Cerebellar cortex (tissue), 1 donor: ENCODE data around the gene PBLD.
"Not testable (repeated sequence)": the region's sequence is repeated elsewhere in the genome, so short reads cannot be mapped to it uniquely, and the experiment has no call there.

Source experiments
- DNase-seq: peaks from one replicate; pipeline ENCODE4 v3.0.0-alpha.2; 2015; ENCODE audit warnings: low spot score

The PBLD gene

DNA sequence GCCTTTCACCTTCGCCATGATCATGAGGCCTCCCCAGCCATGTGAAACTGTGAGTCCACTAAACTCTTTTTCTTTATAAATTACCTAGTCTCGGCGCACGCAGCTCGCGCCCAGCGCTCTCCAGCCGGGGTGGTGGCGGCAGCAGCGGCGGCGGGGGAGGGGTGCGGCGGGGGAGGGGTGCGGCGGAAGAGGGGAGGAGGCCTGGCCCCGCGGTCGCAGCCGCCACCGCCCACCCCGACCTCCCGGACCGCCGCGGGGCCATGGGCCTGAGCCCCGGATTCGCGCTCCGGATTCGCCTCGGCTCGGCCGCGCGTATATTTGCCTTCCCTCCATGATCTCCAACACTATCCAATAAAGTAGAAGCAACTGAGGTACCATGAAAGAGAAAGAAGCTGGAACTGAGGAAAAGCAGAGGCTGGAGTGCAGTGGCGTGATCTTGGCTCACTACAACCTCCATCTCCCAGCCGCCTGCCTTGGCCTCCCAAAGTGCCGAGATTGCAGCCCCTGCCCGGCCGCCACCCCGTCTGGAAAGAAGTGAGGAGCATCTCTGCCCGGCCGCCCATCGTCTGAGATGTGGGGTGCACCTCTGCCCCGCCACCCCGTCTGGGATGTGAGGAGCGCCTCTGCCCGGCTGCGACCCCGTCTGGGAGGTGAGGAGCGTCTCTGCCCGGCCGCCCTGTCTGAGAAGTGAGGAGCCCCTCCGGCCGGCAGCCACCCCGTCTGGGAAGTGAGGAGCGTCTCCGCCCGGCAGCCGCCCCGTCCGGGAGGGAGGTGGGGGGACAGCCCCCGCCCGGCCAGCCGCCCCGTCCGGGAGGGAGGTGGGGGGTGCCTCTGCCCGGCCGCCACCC lies 53.6 kb downstream of the PBLD start:
- DNase-seq: not testable (repeated sequence)

DNA sequence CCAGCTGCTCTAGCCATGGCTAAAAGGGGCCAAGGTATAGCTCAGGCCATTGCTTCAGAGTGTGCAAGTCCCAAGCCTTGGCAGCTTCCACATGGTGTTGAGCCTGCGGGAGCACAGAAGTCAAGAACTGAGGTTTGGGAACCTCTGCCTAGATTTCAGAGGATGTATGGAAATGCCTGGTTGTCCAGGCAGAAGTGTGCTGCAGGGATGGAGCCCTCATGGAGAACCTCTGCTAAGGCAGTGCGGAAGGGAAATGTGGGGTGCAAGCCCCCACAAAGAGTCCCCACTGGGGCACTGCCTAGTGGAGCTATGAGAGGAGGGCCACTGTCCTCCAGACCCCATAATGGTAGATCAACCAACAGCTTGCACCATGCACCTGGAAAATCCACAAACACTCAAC lies 54.9 kb downstream of the PBLD start:
- DNase-seq: not testable (repeated sequence)

DNA sequence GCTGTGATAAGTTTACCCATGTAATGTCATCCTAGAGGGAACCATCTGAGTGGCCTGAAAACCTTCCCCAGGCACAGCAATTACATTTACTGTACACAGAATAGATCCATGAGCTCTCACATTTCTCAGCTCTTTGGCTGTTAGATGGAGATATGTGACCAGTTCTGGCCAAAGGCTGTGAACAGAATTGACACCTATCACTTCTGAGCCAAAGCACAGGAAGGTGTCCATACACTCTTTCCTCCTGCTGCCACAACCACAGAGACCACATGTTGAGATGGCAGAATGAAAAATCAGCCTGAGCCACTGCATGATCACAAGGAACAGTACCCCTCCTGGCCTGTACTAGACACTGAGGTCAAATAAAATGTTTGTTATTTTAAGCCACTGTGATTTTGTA lies 56.5 kb downstream of the PBLD start:
- DNase-seq: no peak

DNA sequence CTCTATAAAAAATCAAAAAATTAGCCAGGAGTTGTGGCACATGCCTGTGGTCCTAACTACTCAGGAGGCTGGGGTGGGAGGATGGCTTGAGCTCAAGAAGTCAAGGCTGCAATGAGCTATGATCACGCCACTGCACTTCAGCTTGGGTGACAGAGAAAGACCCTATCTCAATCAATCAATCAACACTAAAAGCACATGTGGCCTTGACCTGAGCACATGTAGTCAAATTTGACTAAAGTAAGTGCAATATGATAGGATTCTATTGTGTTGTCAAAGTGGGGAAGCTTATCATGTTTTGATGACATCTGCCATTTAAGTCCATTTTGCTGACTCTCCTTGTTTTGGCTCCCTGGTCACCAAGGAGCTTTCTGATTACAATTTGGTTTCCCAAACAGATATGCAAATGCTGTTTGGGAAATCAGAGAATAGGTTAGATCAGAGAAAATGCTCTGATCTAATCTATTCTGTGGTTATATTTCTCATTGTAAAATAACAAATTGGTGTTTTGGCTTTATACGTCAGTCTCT lies 57.1 kb downstream of the PBLD start:
- DNase-seq: no peak

DNA sequence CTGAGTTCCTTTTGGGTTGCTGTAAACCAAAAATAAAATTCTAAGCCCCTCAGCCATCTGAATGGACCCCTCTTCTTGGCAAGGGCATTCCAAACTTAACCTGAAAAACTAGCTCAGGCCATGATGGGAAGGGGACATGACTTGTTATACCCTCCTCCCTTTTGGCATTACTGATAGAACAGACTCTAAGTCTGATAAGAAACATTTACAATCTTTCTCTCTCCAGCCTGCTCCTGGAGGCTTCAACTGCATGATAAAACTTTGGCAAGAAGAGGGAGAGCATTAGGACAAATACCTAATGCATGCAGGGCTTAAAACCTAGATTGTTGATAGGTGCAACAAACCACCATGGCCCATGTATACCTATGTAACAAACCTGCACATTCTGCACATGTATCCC lies 59.9 kb downstream of the PBLD start:
- no peak for DNase-seq

DNA sequence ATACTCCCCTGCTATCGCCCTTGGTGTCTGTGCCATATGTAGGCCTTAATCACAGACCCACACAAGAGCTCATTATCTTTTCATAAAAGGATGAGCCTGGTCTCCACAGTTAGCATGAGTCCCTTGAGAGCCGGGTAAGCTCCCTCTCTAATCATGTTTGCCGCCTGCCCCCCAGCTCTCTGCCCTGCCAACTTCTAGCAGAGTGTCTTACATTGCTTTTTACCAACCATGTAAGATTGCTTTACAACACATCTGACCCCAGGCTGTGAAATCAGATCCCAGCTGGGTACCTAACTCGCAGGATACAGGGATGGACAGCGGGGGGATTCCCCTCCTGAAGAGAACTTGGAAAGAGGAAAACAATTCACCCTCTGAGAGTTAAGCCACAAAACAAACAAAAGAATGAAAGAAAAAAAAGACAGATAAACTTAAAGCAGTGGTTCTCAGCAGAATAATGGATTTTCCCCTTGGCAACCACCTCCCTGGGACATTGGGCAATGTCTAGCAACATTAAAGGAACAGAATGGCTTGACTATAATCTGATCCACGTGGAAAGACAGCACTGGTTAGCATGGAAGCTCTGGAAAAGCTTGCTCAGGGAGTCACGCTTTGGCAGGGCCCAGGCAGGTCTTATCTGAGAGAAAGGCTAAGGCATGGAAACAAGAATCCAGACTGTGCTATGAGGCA lies 61.4 kb downstream of the PBLD start:
- DNase-seq: no peak

DNA sequence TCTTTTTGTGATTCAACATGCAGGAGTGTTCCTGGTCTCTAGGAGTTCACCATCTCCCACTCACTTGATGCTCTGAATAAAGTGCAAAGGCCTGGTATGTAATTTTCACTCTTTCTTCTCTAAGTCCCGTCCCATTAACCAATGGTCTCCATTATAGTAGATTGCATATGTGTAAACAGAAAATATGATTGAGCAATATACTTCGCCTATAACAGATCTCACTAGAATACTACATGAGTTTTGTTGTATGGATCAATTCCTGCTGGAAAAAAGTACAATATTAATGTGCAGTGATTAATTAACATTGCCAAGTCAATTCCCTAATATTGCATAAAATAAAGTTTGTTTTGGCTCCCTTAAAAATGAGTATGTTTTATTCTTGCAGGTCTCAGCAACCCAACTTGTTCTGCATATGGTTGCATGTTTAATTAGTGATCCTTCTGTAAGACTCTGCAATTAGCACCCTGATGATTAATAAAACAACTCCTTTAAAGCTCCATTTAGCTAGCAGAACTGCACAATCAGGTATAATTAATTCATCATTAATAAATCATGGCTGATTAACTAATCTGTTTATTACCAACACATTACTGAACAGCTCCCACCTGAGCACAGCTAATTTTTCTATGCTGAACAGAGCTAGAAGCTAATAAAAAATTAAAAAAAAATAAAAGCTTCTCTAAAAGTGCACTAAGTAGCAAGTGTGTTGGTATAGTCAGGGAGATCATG lies 63.0 kb downstream of the PBLD start:
- DNase-seq: no peak

DNA sequence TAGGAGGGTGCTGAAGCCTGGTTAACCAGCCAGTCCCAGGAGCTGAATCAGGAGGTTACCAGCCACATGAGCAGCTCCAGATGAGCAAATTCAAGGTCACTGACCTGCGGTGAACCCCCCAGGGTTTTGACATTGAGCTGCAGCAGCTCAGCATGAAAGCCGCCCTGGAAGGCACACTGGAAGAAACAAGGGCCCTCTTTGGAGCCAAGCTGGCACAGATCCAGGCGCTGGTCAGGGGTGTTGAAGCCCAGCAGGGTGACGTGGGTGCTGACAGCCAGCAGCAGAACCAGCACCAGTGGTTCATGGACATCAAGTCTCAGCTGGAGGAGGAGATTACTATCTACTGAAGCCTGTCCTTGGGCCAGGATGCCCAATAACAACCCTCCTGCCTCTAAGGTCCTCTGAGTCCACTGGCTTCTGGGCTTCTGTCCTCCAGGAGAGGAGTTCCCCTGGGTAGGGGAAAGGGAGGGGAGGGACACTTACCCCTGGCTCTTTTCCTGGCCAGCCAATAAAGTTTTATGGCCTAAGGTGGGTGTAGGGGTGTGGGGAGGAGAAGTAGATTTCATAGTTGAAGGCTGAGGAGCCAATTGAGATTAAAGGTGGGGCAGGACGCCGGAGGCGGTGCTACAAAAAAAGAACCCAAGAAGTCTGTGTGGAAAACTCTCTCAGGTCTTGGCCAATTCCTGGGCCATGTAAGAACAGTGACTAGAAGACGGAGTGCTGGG lies 71.4 kb downstream of the PBLD start:
- DNase-seq: no peak

DNA sequence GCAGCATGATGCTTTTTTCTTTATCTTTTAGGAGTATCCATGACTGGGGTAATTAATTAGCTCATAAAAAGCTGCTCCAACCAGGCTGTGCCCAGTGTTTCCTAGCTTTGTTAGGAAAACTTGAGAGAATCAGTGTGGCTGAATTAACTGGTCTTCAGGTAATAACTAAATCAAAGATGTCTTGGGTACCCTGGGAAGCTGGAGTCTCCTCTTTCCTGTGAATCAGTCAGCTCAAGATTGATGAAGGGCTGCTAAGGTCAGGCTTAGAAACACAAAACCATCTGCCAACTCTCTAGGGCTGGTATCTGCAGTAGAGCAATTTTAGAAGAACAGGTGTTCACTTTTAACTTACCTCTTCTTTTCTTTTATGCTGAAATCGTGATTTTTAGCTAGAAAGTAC lies 79.4 kb downstream of the PBLD start:
- no peak for DNase-seq

DNA sequence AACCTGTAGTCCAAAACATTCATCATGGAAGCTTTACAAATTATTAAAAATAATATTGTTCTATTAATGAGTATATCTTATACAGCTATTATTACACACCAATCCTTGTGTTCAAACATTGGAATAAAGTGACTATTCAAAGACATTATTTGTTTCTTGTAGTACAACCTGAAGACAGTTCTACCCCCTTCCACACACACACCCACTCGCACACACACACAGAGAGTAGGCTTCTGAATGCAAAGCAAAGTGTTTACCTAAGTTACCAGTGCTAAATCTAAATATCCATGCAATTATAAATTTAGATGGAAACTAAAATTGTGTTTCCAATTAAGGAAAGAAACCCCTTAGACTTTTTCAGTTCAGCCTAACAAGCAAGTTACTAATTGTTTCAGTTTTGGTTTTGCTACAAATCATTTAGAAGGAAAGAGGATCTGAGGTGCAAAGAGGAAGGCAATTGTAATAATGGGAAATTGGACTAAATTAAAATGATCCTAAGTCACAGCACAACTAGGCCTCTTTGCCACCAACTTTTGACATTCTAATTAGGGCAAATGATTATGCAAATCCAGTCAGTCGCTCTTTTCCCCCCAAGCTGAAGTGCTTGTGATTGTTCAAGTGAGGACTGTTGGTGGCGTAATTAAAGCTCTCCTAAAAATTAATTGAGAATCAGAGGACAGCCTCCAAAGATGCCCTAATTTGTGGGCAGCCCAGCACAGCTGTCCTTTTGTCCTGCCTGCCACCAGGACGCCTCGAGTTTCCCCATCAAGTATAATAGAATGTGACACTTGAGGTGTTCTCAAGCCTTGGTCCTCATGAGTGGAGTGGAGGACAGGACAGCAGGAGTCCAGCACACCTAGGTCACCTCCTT lies 80.9 kb downstream of the PBLD start:
- no peak for DNase-seq

DNA sequence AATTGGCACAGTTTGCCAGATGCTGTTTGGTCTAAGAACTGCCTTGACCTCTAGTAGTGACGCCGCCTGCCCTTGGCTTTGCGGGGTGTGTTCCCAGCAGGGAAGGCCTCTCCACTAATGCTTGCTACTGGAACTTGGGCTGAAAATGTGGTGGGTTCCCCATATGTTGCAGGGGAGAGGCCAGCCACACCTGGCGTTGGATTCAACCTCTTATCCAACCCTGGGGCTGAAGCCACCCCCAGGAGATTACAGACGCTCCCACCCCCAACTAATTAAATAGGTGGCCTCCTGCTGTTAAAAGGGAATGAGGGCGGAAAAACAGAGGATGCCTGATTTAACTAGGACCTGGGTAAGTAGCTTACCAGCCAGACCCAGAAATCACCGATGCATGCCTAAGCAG lies 81.6 kb downstream of the PBLD start:
- no peak for DNase-seq

DNA sequence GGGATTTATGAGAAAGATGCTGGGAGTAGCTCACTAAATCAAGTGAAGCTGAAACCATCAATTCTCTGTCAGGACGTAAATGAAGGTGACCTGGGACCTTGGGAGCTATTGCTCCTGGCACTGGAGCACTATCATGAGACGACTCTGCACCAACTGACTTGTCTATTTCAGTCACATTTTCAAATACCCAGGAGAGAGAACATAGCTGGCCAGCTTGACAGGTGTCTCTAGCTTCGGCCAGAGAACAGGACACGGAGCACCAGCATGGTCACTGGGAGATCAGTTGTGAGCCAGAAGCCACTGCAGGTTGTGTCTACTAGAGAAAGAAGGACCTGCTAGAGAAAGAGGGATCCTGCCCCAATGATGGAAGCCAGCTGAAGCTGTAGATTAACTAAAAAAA lies 83.4 kb downstream of the PBLD start:
- DNase-seq: peak; percentile 53

DNA sequence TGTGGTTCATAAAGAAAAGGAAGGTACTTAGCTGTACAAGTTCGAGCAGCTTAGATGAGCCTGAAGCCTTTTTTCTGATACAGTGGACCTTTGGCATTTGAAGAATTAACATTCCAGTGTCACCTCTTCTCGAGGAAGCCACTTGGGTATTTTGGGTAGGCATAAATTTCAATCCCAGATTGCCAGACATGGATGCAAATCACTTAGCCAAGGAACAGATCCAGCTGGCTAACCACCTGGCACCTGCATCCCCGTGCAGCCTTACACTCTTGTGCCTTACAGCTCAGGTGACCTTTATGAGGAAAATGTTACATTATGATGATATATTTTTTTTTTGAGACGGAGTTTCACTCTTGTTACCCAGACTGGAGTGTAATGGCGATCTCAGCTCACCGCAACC lies 84.8 kb downstream of the PBLD start:
- DNase-seq: peak; percentile 57

DNA sequence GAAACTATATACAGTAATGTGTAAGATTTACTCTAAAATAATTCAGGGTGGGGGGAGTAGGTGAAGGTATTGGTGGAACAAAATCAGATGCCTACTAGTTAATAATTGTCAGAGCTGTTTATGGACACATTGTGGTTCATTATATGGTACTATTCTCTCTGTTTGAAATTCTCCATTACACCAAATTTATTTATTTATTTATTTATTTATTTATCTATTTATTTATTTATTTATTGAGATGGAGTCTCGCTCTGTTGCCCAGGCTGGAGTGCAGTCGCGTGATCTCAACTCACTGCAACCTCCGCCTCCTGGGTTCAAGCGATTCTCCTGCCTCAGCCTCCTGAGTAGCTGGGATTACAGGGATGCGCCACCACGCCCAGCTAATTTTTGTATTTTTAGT lies 86.3 kb downstream of the PBLD start:
- DNase-seq: not testable (repeated sequence)

DNA sequence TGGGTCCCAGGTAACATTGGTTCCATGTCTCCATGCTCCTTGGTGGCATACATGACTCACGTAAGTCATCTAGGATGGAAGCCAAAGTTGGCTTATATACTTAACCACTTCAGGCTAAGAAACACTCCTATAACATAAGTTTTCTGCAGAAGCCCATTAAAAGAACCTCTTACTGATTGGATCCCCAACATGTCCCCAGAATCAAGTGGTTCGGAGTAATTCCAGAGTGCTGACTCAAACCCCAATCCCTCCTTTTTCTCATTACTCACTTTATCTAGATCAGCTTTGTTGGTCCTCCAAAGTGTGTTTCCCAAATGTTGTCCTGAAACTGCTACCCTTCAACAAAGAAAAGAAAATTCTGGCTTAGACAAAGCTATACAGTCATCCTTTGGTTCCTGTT lies 90.7 kb downstream of the PBLD start:
- no peak for DNase-seq

DNA sequence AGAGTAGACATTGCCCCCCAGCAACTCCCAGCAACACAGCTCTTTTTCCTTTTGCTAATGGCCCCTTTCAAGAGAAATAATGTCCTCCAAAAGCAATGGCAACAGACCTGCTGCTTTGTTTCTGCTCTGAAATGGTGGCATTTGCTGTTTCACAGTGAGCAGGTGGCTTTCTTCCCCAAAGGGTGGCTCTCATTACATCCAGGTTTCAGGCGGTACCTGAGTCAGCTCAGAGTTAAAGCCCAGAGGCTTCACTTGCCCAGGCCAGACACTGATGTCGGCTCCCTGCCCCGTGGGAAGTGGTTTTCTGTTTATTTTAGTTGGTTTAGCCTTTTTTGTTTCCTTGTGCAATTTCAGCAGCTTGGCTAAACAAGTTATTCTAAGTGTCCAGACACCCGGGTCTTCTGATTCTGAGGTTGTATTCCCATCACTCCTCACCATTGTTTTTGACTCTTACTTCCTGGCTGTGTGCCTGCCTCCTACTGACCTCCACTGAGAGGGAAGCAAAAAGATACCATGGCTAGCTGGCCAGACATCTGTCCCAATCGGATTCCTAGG lies 93.1 kb downstream of the PBLD start:
- DNase-seq: peak; percentile 16

DNA sequence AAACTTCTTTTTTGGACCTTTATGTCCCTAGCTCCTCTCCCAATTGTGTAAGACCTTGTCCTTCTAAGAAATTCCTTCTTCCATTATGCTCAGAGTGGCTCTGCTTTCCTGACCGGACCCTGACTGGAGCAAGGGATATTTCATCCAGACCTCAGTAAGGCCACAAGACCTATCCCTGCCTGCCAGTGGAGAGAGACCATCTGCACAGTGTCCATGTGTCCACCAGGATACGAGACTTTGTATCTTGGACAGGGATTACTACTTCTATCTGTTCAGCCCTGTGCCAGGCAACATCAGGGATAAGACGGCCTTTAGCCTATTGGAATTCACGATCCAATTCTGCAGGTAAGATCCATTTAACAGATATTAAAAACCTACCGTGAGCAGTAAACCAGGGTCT lies 93.7 kb downstream of the PBLD start:
- DNase-seq: no peak

DNA sequence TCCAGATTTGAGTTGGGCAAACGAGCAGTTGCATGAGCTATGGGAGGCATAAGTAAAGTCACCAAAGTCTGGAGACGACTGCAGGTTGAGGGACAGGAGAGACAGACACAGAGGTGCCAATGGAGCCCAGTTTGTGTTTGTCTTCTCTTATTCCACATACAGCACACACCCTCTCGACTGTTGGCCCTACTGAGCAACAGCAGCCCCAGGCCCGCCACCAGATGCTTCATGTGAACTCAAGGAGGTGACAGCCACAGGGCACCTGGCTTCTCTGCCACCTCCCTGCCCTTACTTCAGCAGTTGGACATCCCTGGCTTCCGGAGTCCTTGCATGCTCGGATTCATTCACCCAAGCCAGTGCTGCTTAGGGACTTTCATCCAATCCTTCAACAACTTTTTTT lies 94.4 kb downstream of the PBLD start:
- DNase-seq: no peak

DNA sequence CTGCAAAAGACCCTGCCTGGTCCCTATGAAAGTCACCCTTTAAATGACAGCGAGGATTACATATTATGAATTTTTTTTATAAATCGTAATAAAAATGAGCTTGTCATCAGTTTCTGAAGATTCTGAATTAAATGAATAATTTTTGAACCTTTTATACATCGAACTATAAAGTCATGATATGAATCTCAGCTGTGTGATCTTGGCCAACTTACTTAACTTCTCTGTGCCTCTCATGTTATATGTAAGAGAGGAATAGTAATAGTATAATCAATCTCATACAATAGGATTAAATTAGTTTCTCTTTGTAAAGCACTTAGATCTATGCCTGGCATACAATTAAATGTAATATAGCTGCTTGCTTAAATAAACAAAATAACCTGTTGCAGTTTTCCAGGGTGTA lies 95.6 kb downstream of the PBLD start:
- no peak for DNase-seq

DNA sequence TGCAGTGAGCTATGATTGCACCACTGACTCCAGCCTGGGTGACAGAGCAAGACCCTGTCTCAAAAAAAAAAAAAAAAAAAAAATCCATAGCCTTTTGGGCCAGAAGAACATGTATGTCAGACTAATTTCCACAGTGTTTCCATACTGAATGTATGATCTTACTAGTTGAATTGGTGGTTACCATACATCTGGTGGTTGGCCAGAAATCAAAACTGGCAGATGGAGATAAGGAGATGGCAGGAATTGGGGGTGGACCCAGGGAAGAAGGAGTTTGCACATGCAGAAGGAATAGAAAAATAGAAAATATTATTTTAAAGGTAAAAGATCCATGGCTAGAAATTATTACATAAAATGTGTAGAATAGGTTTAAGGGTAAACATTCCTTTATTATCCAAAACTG lies 97.1 kb downstream of the PBLD start:
- peak; percentile 62 for DNase-seq

DNA sequence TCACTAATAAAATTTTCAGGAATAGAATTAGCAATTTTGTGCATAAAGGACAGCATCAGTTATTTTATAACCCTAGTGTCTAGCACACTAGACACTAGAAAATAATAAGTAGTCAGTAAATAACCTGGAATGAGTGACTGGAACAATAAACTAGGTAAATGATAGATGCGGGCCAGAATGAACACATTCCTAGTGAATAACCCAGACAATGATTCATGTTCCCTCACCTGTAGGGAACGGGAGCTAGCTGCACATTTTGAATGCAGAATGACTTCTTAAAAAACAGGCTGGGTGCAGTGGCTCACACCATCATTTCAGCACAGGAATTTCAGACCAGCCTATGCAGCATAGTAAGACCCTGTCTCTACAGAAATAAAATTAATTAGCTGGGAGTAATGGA lies 97.6 kb downstream of the PBLD start:
- DNase-seq: no peak
